ENCODE measurements around the gene ST6GALNAC1. TPM values are rescaled to one million over a fixed set of nuclear protein-coding genes. Genes with fewer than 3 reads are reported as not detected.
"Not testable (repeated sequence)": the region's sequence is repeated elsewhere in the genome, so short reads cannot be mapped to it uniquely, and the experiment has no call there.

The ST6GALNAC1 gene
- total RNA-seq, 1 donor from 2014 or later, result 3.1 TPM

DNA sequence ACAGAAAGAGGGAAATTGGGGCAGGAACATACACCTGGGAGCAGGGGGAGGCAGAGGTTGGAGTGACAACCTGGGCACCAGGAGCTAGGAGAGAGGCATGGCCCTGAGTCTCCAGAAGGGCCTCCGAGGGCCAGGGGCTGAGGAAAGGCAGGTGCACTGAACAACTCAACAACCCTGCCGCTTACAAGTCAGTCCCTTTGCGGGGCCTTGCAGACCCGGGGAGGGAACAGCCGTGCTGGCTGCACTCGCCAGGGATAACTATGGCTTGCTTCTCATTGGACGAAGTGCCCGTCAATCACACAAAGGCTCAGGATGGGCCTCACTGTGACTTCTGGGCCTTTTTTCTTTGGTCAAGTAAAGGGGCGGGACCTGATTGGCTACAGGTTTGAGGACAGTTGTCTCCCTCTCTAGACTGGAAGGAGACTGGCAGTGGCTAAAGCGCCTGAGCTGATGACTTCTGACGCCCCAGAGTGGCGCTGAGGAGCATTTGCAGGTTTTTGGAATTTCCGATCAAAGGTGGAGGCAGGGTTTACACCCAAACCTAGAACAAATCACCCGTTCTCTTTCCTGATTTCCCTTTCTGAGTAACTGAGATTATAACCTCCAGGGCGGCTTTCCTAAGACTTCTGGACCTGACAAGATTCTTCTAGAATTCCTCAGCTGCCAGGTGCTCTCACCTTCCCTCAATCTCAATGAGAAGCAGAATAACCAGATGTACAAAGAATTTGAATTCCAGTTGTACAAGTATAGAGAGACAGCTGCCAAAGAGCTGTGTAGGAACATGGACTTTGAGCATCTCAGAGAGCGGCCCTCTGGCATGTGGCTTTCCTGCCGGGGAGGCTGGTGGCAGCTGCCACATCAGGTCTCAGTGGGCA is 30.3 kb downstream of the ST6GALNAC1 start:
- Histone ChIP-seq H3K27ac (replicated peaks) (no peak overlapping the region), H3K4me1 (no peaks in the 10 kb centered on the region), H3K9me3 (replicated peaks) (no peaks in the 10 kb centered on the region), H3K4me3 (no peak overlapping the region), H3K36me3 (no peaks in the 10 kb centered on the region), H3K27me3 (ENCODE audit: low read depth) (no peaks in the 10 kb centered on the region)
- DNase-seq, result no peak
- intact Hi-C loops (cut with micrococcal nuclease), result no loop called here
- TF ChIP-seq, protein P1, sequence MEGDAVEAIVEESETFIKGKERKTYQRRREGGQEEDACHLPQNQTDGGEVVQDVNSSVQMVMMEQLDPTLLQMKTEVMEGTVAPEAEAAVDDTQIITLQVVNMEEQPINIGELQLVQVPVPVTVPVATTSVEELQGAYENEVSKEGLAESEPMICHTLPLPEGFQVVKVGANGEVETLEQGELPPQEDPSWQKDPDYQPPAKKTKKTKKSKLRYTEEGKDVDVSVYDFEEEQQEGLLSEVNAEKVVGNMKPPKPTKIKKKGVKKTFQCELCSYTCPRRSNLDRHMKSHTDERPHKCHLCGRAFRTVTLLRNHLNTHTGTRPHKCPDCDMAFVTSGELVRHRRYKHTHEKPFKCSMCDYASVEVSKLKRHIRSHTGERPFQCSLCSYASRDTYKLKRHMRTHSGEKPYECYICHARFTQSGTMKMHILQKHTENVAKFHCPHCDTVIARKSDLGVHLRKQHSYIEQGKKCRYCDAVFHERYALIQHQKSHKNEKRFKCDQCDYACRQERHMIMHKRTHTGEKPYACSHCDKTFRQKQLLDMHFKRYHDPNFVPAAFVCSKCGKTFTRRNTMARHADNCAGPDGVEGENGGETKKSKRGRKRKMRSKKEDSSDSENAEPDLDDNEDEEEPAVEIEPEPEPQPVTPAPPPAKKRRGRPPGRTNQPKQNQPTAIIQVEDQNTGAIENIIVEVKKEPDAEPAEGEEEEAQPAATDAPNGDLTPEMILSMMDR (IDR thresholded peaks at IDR 0.05; ENCODE audit: borderline replicate concordance), result no peak

DNA sequence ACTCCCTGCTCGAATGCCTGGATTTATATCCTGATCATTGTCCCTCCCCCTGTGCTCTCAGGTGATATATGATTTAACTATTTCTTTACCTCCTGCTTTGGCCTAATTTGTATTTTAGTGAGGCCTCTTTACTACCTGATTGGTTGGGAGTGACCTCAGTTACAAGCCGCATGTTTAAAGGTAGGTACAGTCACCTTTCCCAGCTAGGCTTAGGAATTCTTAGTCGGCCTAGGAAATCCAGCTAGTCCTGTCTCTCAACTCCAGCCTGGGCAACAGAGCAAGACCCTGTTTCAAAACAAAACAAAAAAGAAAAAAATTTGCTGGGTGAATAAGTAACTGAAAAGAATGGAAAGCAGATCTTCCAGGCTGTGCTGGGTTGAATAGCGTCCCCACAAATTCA is 31.1 kb downstream of the ST6GALNAC1 start:
- no peak for DNase-seq
- H3K9me3 ChIP-seq (replicated peaks), result no peaks in the 10 kb centered on the region
- no peaks in the 10 kb centered on the region for H3K27me3 ChIP-seq (ENCODE audit: low read depth)
- H3K4me3 ChIP-seq, result no peak overlapping the region
- intact Hi-C loops (cut with micrococcal nuclease), result no loop called here
- no peaks in the 10 kb centered on the region for H3K36me3 ChIP-seq
- H3K4me1 ChIP-seq, result no peaks in the 10 kb centered on the region
- TF ChIP-seq, protein P1 (IDR thresholded peaks at IDR 0.05; ENCODE audit: borderline replicate concordance), result no peak
- no peak overlapping the region for H3K27ac ChIP-seq (replicated peaks)

DNA sequence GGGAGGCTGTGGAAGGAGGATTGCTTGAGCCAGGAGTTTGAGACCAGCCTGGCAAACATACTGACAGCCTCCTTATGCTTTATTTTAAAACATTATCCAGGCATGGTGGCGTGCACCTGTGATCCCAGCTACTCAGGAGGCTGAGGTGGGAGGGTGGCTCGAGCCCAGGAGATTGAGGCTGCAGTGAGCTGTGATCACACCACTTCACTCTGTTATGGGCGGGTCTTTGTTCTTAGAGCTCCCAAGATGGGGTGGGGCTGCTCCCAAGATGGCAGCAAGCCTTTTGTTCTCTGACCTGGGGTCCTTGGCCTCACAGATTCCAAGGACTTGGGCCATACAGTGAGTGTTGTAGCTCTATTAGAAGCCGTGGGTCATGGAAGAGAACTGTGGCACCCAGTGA is 31.8 kb downstream of the ST6GALNAC1 start:
- no peak for DNase-seq
- TF ChIP-seq, protein P1 (IDR thresholded peaks at IDR 0.05; ENCODE audit: borderline replicate concordance), result no peak
- no peak overlapping the region for H3K4me3 ChIP-seq
- H3K36me3 ChIP-seq, result no peaks in the 10 kb centered on the region
- no peaks in the 10 kb centered on the region for H3K27me3 ChIP-seq (ENCODE audit: low read depth)
- intact Hi-C loops (cut with micrococcal nuclease), result no loop called here
- no peaks in the 10 kb centered on the region for H3K4me1 ChIP-seq
- no peaks in the 10 kb centered on the region for H3K9me3 ChIP-seq (replicated peaks)
- no peak overlapping the region for H3K27ac ChIP-seq (replicated peaks)

DNA sequence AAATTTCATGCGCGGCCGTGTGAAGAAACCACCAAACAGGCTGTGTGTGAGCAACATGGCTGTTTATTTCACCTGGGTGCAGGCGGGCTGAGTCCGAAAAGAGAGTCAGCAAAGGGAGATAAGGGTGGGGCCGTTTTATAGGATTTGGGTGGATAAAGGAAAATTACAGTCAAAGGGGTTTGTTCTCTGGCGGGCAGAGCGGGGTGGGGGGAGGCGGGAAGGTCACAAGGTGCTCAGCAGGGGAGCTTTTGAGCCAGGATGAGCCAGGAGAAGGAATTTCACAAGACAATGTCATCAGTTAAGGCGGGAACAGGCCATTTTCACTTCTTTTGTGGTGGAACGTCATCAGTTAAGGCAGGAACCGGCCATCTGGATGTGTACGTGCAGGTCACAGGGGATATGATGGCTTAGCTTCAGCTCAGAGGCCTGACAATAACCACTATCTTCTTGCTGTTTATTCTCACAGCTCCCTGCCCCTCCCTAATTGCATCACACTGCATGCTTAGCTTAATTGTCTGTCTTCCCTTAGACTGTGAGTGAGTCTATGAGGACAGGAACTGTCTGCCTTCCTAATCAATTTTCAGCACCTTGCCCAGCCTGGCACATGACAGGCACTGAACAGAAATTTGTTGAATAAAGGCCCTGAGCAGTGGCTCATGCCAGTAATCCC is 32.3 kb downstream of the ST6GALNAC1 start:
- H3K27me3 ChIP-seq (ENCODE audit: low read depth); intact Hi-C loops (cut with micrococcal nuclease); H3K4me1 ChIP-seq; H3K27ac ChIP-seq (replicated peaks); DNase-seq; H3K4me3 ChIP-seq; H3K36me3 ChIP-seq; H3K9me3 ChIP-seq (replicated peaks): not testable (repeated sequence)

DNA sequence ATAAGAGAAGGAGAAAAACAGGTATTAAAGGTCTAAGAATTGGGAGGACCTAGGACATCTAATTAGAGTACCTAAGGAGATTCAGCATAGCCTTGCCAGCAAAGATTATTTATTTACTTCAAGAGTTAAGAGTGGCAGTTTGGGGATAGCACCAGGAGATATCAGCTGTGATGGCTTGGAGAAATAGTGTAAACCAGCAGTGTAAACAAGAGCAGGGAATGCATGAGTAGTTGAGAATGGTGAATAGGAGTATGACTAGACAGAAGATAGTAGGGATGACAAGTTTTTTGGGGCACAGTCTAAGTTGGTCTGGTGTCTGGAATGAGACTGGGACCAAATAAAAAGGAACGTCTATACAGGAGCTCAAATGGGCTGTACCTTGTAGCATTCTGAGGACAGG is 36.9 kb downstream of the ST6GALNAC1 start:
- DNase-seq; H3K27me3 ChIP-seq (ENCODE audit: low read depth); H3K4me3 ChIP-seq; H3K9me3 ChIP-seq (replicated peaks); H3K4me1 ChIP-seq; H3K27ac ChIP-seq (replicated peaks); H3K36me3 ChIP-seq; intact Hi-C loops (cut with micrococcal nuclease): not testable (repeated sequence)

DNA sequence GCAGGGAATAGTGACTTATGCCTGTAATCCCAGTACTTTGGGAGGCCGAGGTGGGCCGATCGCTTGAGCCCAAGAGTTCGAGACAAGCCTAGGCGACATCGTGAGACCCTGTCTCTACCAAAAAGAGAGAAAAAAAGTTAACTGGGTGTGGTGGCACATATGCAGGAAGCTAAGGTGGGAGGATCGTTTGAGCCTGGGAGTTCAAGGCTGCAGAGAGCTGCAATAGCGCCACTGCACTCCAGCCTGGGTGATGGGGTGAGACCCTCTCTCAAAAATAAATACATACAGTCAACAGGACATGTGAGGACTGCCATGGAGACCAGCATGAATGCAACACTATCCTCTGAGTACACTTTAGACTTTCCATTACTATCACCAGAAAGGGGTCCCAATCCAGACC is 42.5 kb downstream of the ST6GALNAC1 start:
- Histone ChIP-seq H3K36me3 (no peaks in the 10 kb centered on the region), H3K4me3 (no peak overlapping the region), H3K4me1 (peaks cover 14% of the 10 kb centered on the region), H3K27me3 (ENCODE audit: low read depth) (no peaks in the 10 kb centered on the region), H3K9me3 (replicated peaks) (no peaks in the 10 kb centered on the region), H3K27ac (replicated peaks) (peak overlapping the region; percentile 2)
- intact Hi-C loops (cut with micrococcal nuclease), result no loop called here
- TF ChIP-seq, protein P1 (IDR thresholded peaks at IDR 0.05; ENCODE audit: borderline replicate concordance), result no peak
- no peak for DNase-seq
